Measurements from ENCODE around the gene FFAR2.

FFAR2 gene

GRCh38 chr19:35458192-35458591, 10.1 kb downstream of the FFAR2 start:
- TF ChIP-seq GATA2 (IDR thresholded peaks at IDR 0.05; ENCODE audit: low read depth, low read length) = no peak
- TF ChIP-seq GATA3 (IDR thresholded peaks at IDR 0.05; ENCODE audit: low read depth, low read length) = no peak

GRCh38 chr19:35458731-35459391, 10.8 kb downstream of the FFAR2 start:
- no peak for TF ChIP-seq GATA2 (IDR thresholded peaks at IDR 0.05; ENCODE audit: low read depth, low read length)
- no peak for TF ChIP-seq GATA3 (IDR thresholded peaks at IDR 0.05; ENCODE audit: low read depth, low read length)

GRCh38 chr19:35459414-35460082, 11.5 kb downstream of the FFAR2 start:
- TF ChIP-seq GATA3 (IDR thresholded peaks at IDR 0.05; ENCODE audit: low read depth, low read length) = no peak
- TF ChIP-seq GATA2 (IDR thresholded peaks at IDR 0.05; ENCODE audit: low read depth, low read length) = no peak

GRCh38 chr19:35460608-35461007, 12.6 kb downstream of the FFAR2 start:
- TF ChIP-seq GATA3 (IDR thresholded peaks at IDR 0.05; ENCODE audit: low read depth, low read length) (no peak), GATA2 (IDR thresholded peaks at IDR 0.05; ENCODE audit: low read depth, low read length) (no peak)

- TF ChIP-seq GATA2 (IDR thresholded peaks at IDR 0.05; ENCODE audit: low read depth, low read length) (no peak), GATA3 (IDR thresholded peaks at IDR 0.05; ENCODE audit: low read depth, low read length) (no peak)
Measured at GRCh38 chr19:35461060-35461459, 13.0 kb downstream of the FFAR2 start.

GRCh38 chr19:35462476-35462953, 14.5 kb downstream of the FFAR2 start:
- TF ChIP-seq GATA2 (IDR thresholded peaks at IDR 0.05; ENCODE audit: low read depth, low read length) (no peak), GATA3 (IDR thresholded peaks at IDR 0.05; ENCODE audit: low read depth, low read length) (no peak)

- TF ChIP-seq GATA2 (IDR thresholded peaks at IDR 0.05; ENCODE audit: low read depth, low read length) = no peak
- TF ChIP-seq GATA3 (IDR thresholded peaks at IDR 0.05; ENCODE audit: low read depth, low read length) = no peak
Measured at GRCh38 chr19:35466259-35466658, 18.2 kb downstream of the FFAR2 start.

- TF ChIP-seq GATA3 (IDR thresholded peaks at IDR 0.05; ENCODE audit: low read depth, low read length) = no peak
- no peak for TF ChIP-seq GATA2 (IDR thresholded peaks at IDR 0.05; ENCODE audit: low read depth, low read length)
Measured at GRCh38 chr19:35468637-35469036, 20.6 kb downstream of the FFAR2 start.

GRCh38 chr19:35470128-35470527, 22.1 kb downstream of the FFAR2 start:
- TF ChIP-seq GATA3 (IDR thresholded peaks at IDR 0.05; ENCODE audit: low read depth, low read length) (no peak), GATA2 (IDR thresholded peaks at IDR 0.05; ENCODE audit: low read depth, low read length) (no peak)

GRCh38 chr19:35471946-35472345, 23.9 kb downstream of the FFAR2 start:
- TF ChIP-seq GATA2 (IDR thresholded peaks at IDR 0.05; ENCODE audit: low read depth, low read length) (no peak), GATA3 (IDR thresholded peaks at IDR 0.05; ENCODE audit: low read depth, low read length) (no peak)

- no peak for TF ChIP-seq GATA2 (IDR thresholded peaks at IDR 0.05; ENCODE audit: low read depth, low read length)
- TF ChIP-seq GATA3 (IDR thresholded peaks at IDR 0.05; ENCODE audit: low read depth, low read length) = no peak
Measured at GRCh38 chr19:35474104-35474503, 26.0 kb downstream of the FFAR2 start.

GRCh38 chr19:35476149-35476548, 28.1 kb downstream of the FFAR2 start:
- TF ChIP-seq GATA2 (IDR thresholded peaks at IDR 0.05; ENCODE audit: low read depth, low read length) (no peak), GATA3 (IDR thresholded peaks at IDR 0.05; ENCODE audit: low read depth, low read length) (no peak)

- no peak for TF ChIP-seq GATA2 (IDR thresholded peaks at IDR 0.05; ENCODE audit: low read depth, low read length)
- no peak for TF ChIP-seq GATA3 (IDR thresholded peaks at IDR 0.05; ENCODE audit: low read depth, low read length)
Measured at GRCh38 chr19:35478794-35479677, 31.0 kb downstream of the FFAR2 start.

- TF ChIP-seq GATA3 (IDR thresholded peaks at IDR 0.05; ENCODE audit: low read depth, low read length) (no peak), GATA2 (IDR thresholded peaks at IDR 0.05; ENCODE audit: low read depth, low read length) (no peak)
Measured at GRCh38 chr19:35483089-35483488, 35.0 kb downstream of the FFAR2 start.

Data from SH-SY5Y (cell line).